Esophagus squamous epithelium (tissue), 5 donors: ENCODE measurements around the gene ZNF593OS. TPM values are rescaled to one million over a fixed set of nuclear protein-coding genes. Genes with fewer than 3 reads are reported as not detected.

ENCODE experiments used
- DNase-seq: peaks from one replicate; lab custom pipeline; 2025; lab: John Stamatoyannopoulos, UW
- H3K27ac ChIP-seq, 4 donors: fragments of 200-600 bp; sonication (generic); one replicate each; pipeline ENCODE4 v1.5.1; 2016 to 2019; ENCODE audit warnings: mild to moderate bottlenecking in 1 of 4
- H3K27me3 ChIP-seq, 4 donors: fragments of 200-600 bp; sonication (generic); 1 replicate in 3 of 4; 2 replicates in 1 of 4; pipeline versions ENCODE4 v1.5.1 to v1.6.0; 2017 to 2021; ENCODE audit warnings: antibody characterized with exemption in 1 of 4
- H3K36me3 ChIP-seq, 3 donors: fragments of 200-600 bp; sonication (generic); one replicate each; pipeline ENCODE4 v1.5.1; 2016 to 2019
- H3K4me1 ChIP-seq, 3 donors: fragments of 200-600 bp; sonication (generic); one replicate each; pipeline ENCODE4 v1.5.1; 2017 to 2019
- H3K4me3 ChIP-seq, 4 donors: fragments of 200-600 bp; sonication (generic); 1 replicate in 3 of 4; 2 replicates in 1 of 4; pipeline ENCODE4 v1.5.1; 2016 to 2019; ENCODE audit warnings: mild to moderate bottlenecking in 2 of 4, moderate library complexity in 1 of 4
- H3K9me3 ChIP-seq, 3 donors: fragments of 200-600 bp; sonication (generic); one replicate each; pipeline ENCODE4 v1.5.1; 2016 to 2019
- POLR2A ChIP-seq, 4 donors: fragments of 450-650 bp; IDR thresholded peaks; one replicate each; pipeline ENCODE4 v1.6.1; 2017; ENCODE audit warnings: antibody characterized with exemption in 4 of 4, mild to moderate bottlenecking in 4 of 4, moderate library complexity in 3 of 4
- WGBS, 2 donors: methylation state at CpG; one replicate each; pipeline ENCODE4 v1.1.5; 2018; 5-methylcytosine and 5-hydroxymethylcytosine counted together
- intact Hi-C: fragments of 100-400 bp; cut with DNase I; formaldehyde crosslinking; loops from one replicate; pipeline ENCODE4 v1.15.0; 2022
- total RNA-seq, 4 donors: library from RNA; depleted of rRNA; stranded (reverse); fragments of >200 nt; gene quantifications; one replicate each; pipeline ENCODE4 v1.1.0, GENCODE V29; 2016
- TF ChIP-seq, protein P1 (sequence below), 6 experiments: fragments of 450-650 bp in 4 of 6; fragments of 200-600 bp in 2 of 6; sonication (generic) in 2 of 6; IDR thresholded peaks; one replicate each; pipeline ENCODE4 v1.5.1; 2016 to 2019; ENCODE audit warnings: antibody characterized with exemption in 6 of 6, mild to moderate bottlenecking in 4 of 6, moderate library complexity in 4 of 6
- donor health status: DM: yes; HTN: yes; CAD: no.

Gene ZNF593OS
- total RNA-seq, 4 donors from 2014 or later: not detected

DNA sequence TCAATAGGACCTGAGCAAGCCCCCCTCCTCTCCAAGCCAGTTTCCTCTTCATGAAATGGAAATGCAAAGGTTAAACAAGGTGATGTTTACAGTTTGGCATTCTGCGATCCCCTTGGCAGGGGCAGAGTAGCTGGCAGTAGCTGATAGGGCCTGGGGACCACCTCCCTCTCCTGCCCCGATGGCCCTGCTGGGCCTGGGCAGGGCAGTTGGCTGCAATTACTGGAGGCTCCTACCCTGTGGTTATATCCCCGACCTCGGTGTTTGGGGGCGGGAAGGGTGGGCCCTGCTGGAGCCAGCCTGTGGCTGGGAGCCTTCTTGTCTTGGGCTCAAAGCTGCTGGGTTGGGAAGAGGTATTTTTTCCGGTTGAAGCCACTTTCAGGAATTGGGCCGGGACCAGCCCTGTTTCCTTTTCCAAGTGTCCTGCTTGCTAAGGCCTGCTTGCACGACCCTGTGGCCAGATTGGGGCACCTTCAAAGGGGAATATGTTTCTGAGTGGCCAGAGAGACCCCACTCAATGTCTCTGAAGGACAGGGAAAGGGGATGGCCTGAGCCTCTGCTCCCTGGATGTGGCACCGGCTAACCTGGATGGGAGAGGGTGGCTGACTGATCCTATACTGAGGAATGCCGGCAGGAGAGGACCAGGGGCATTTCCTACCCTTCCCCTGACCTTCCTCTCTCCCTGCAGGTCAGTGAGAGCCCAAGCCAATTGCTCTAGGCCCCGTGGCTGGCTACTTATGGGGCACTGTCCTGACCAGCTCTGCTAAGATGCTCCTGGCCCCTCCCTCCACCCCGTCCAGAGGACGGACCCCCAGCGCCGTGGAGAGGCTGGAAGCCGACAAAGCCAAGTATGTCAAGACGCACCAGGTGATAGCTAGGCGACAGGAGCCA lies 10.9 kb downstream of the ZNF593OS start:
- intact Hi-C loops: loop anchor here (10.0 kb wide), 1 partner anchor 154 kb away; the partner anchor contains the start of gene CD52
- no peak for DNase-seq
- Histone ChIP-seq H3K4me1 (peaks cover 21 to 60% (median 31%) of the 10 kb centered on the region in 3 donors), H3K27ac (peak overlapping the region in 2 of 4 donors; percentile 39 to 68), H3K4me3 (peak overlapping the region; percentile 31 to 75 (median 54)), H3K27me3 (peaks cover 0 to 66% (median 0%) of the 10 kb centered on the region in 4 donors), H3K36me3 (no peaks in the 10 kb centered on the region), H3K9me3 (no peaks in the 10 kb centered on the region)
- WGBS, 2 donors: 57 to 60% methylated on average over 3 to 7 of the region's 18 CpGs
- TF ChIP-seq, protein P1, sequence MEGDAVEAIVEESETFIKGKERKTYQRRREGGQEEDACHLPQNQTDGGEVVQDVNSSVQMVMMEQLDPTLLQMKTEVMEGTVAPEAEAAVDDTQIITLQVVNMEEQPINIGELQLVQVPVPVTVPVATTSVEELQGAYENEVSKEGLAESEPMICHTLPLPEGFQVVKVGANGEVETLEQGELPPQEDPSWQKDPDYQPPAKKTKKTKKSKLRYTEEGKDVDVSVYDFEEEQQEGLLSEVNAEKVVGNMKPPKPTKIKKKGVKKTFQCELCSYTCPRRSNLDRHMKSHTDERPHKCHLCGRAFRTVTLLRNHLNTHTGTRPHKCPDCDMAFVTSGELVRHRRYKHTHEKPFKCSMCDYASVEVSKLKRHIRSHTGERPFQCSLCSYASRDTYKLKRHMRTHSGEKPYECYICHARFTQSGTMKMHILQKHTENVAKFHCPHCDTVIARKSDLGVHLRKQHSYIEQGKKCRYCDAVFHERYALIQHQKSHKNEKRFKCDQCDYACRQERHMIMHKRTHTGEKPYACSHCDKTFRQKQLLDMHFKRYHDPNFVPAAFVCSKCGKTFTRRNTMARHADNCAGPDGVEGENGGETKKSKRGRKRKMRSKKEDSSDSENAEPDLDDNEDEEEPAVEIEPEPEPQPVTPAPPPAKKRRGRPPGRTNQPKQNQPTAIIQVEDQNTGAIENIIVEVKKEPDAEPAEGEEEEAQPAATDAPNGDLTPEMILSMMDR (IDR thresholded peaks at IDR 0.05): no peak

DNA sequence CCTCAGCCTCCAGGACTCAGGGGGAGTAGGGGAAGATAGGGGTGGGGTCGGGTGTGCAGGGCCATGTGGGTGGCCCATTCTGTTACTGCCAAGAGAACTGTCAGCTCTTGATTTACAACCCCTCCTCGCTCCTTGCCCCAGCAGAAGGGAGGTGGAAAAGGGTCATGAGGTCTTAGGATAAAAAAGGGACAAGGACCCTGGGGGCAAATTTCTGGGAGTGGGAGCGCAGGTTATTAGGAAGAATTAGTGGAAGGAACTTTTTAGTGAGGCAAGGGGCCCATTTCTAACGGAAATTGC lies 11.9 kb downstream of the ZNF593OS start:
- Histone ChIP-seq H3K36me3 (no peaks in the 10 kb centered on the region), H3K4me3 (peak overlapping the region; percentile 0 to 75 (median 54)), H3K4me1 (peaks cover 21 to 57% (median 29%) of the 10 kb centered on the region in 3 donors), H3K27me3 (peaks cover 0 to 77% (median 0%) of the 10 kb centered on the region in 4 donors), H3K27ac (peak overlapping the region in 3 of 4 donors; percentile 49 to 68 (median 64)), H3K9me3 (no peaks in the 10 kb centered on the region)
- TF ChIP-seq, protein P1 (IDR thresholded peaks at IDR 0.05): no peak
- TF ChIP-seq POLR2A (IDR thresholded peaks at IDR 0.05): no peak
- no peak for DNase-seq
- intact Hi-C loops: loop anchor here (5.0 to 10.0 kb wide), 2 partner anchors 127 to 155 kb away; partner anchors contain the start of gene CD52
- 63 to 76% methylated on average over 4 of the region's 4 CpGs for WGBS, 2 donors

DNA sequence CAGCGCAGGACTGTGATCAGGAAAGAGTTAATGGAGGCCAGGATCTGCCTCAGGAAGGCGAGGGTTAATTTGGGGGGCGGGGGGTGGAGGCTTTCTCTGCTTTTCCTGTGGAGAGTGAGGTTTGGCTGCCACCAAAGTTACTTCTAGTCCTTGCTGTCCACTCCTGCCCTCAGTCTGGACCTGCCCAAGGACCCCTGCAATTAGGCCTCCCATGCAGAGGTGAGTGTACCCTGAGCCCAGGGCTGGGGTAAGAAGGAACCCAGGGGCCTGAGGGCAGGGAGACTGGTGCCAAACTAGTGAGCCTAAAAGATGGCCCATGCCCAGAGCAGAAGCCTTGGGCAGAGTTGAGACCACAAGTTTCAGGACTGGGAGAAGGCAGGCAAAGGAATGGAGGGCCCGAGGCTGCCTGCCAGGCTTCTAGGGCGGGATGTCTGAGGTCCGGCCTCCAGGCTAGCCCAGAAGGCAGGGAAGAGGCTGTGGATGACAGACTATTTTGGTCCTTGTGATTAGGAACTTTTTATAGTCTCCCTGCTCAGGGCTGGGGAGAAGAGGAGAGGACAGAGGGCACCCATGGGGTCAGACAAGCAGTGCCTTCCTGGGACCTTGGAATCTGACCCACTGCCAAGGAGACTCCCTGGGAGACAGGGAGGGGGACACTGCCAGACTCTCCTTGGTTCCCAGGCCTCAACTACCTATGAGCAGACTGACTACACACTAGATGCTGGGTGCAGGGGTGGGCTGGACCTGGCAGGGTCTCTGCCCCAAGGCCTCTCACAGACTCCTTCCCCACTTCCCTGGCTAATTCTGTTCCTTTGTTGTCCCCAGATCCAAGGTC lies 12.5 kb downstream of the ZNF593OS start, which contains the start of gene FAM110D:
Gene FAM110D, plus strand, starts transcription at position 172 of the 835 bp plus-strand sequence. CDS start 2,213 bp downstream, outside the sequence.
- Histone ChIP-seq H3K9me3 (no peaks in the 10 kb centered on the region), H3K27ac (peak within 1 kb of the TSS in 3 of 4 donors; percentile 49 to 68 (median 64)), H3K27me3 (peaks cover 0 to 81% (median 0%) of the 10 kb centered on the region in 4 donors), H3K36me3 (no peaks in the 10 kb centered on the region), H3K4me3 (peak within 1 kb of the TSS; percentile 0 to 75 (median 54)), H3K4me1 (peaks cover 21 to 51% (median 23%) of the 10 kb centered on the region in 3 donors)
- TF ChIP-seq POLR2A (IDR thresholded peaks at IDR 0.05): peak in 1 of 4 donors; percentile 21
- TF ChIP-seq, protein P1 (IDR thresholded peaks at IDR 0.05): no peak
- intact Hi-C loops: loop anchor here (5.0 kb wide), 1 partner anchor 127 kb away; no protein-coding TSS in a partner anchor
- WGBS, 2 donors: 24 to 48% methylated on average over 2 to 4 of the region's 6 CpGs
- DNase-seq: no peak

DNA sequence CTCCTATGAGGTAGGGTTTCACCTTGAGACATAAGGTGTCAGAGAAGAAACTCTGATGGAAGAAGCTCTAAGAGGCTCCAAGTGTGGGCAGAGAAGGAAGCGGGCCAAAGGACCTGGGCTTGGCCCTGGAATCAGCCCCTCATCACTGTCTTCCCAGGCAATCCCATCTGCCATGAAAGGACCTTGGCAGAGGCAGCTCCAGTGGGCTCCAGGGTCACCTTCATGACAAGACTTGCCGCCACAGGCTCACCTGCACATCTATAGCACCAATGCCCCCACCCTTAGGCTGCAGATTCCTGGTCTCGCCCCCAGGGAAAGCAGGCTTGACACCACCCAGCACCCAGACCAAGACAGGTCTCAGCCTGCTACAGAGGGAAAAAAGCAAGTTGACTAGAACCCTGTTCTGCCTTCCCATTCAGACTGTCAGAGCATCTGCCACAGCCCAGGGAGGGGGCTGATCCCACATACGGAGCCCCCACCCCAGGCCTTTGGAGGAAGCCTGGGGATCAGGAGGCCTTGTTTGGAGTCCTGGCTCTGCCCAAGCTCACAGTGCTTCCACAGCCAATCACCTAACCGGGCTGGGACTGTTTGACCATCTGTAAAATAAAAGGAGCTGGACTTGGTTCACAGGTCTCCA lies 13.2 kb downstream of the ZNF593OS start:
- Histone ChIP-seq H3K36me3 (no peaks in the 10 kb centered on the region), H3K27me3 (peaks cover 0 to 76% (median 0%) of the 10 kb centered on the region in 4 donors), H3K9me3 (no peaks in the 10 kb centered on the region), H3K4me1 (peaks cover 18 to 44% (median 19%) of the 10 kb centered on the region in 3 donors), H3K4me3 (peak overlapping the region in 3 of 4 donors; percentile 52 to 75 (median 56)), H3K27ac (peak overlapping the region in 3 of 4 donors; percentile 49 to 68 (median 64))
- intact Hi-C loops: loop anchor here (5.0 kb wide), 1 partner anchor 126 kb away; no protein-coding TSS in a partner anchor
- TF ChIP-seq, protein P1 (IDR thresholded peaks at IDR 0.05): no peak
- no peak for TF ChIP-seq POLR2A (IDR thresholded peaks at IDR 0.05)
- no peak for DNase-seq
- WGBS, 2 donors: 47 to 48% methylated on average over 3 to 4 of the region's 5 CpGs
